Measurements from ENCODE around the gene MGMT. TPM values are rescaled to one million over a fixed set of nuclear protein-coding genes. Genes with fewer than 3 reads are reported as not detected.

The MGMT gene
- total and polyA plus RNA-seq, 3 donors from 2014 or later, result 32.8 to 40.7 (median 37.9) TPM

DNA sequence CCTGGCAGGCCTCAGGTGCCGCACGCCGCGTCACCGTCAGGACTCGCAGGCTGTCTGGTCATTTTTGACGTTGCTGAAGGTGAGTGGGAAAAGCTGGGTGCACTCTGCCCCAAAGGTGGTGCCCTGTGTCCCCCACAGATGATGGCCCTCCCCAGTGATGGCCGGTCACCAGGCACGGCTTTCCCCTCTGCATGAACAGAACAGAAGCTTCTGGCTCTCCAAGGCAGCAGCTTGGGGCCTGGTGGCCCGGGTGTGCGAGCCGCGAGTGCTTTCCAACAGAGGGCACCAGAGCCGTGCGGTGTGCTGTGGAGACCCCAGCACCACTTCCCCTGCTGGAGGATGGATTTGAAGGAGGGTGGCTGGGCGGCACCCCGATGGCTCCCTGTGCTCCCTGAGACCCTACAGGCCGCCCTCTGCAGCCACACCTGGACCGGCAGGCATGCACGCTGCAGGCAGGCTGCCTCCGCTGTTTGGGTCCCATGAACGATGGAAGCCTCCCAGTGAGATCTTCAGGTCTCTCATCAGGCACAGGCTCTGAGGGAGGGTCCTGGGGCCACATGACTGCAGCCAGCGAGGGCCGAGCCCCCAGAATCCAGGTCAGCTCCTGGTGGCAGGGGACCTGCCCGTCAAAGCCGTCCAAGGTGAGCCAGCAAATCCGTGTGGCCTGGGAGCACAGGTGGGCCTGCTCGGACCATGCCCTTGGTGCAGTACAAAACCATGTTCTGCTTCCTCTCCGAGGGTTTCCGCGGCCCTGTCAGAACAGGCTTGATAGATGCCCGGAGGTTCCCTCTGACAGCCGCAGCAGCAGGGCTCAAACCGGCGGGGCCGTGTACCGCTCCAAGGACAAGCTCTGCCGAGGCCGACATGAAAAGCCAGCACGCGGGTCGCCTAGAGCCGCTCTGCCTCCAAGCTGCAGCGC lies 301.7 kb downstream of the MGMT start:
- H3K4me3 ChIP-seq, result no peak overlapping the region
- 90% methylated on average over 26 to 44 of the region's 44 CpGs for WGBS, 2 donors
- H3K4me1 ChIP-seq, result no peaks in the 10 kb centered on the region
- intact Hi-C loops (cut with DNase I; ENCODE audit: low total_unique reads), result no loop called here
- no peak overlapping the region for H3K27ac ChIP-seq
- TF ChIP-seq POLR2A (IDR thresholded peaks at IDR 0.05), result no peak
- no peak for TF ChIP-seq CTCF (IDR thresholded peaks at IDR 0.05)
- H3K36me3 ChIP-seq (ENCODE audit: low read depth, missing control alignments), result no peaks in the 10 kb centered on the region
- H3K9me3 ChIP-seq, result no peaks in the 10 kb centered on the region
- peak; percentile 9 for DNase-seq
- H3K27me3 ChIP-seq, result no peaks in the 10 kb centered on the region

DNA sequence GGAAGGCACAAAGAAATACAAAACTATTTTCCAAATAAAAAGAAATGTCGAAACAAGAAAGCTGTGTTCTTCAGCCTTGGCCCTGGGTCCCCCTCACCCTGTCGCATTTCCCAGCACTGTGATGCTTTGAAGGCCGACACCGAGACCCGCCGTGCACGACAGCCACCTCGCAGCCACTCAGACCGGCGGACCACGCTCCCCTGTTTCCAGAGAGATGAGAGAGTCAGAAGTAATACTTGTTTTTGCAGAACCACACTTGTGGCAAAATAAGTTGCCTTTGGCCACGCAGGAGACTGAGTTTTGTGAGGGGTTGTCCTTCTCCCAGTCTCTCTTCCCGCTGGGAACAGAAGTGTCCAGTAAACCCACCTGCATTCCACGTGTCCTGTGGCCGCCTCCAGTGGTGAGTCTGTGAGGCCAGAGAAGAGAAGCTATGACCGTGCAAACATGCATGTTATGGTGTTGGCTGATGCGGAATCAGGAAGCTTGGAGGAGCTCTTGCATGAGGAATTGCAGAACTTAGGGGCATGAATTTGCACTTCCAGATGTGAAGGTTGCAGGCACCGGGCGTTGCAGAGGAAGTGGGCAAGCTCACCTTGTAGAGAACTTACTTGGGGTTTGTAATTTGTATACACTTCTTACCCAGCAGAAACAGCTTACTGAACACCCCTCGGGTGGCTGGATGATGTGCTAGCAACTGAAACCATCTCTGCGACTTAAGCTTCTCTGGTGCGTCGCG lies 302.5 kb downstream of the MGMT start:
- Histone ChIP-seq H3K9me3 (no peaks in the 10 kb centered on the region), H3K36me3 (ENCODE audit: low read depth, missing control alignments) (no peaks in the 10 kb centered on the region), H3K27me3 (no peaks in the 10 kb centered on the region), H3K4me1 (no peaks in the 10 kb centered on the region), H3K27ac (no peak overlapping the region), H3K4me3 (no peak overlapping the region)
- TF ChIP-seq POLR2A (IDR thresholded peaks at IDR 0.05), result no peak
- no peak for TF ChIP-seq CTCF (IDR thresholded peaks at IDR 0.05)
- DNase-seq, result peak; percentile 8
- intact Hi-C loops (cut with DNase I; ENCODE audit: low total_unique reads), result no loop called here
- 92 to 94% methylated on average over 24 of the region's 24 CpGs for WGBS, 2 donors

DNA sequence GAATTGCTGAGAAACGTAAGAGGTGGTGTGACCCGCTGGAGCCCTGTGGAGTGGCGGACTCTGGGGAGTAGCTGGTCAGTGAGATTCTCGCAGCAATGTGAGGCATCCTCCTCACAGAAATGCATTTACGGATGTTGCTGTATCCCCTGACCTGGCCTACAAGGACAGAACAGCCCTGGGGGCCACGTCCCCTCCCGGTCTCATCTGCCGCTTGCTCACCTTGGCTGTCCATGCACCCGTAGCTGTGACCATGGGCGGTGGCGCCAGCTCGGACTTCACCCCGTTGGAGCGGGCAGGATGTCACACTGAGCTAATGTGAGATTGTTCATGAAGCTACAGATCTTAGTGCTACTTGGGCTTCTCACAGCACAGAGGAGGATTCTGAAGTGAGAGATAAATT lies 303.2 kb downstream of the MGMT start:
- Histone ChIP-seq H3K4me1 (no peaks in the 10 kb centered on the region), H3K4me3 (no peak overlapping the region), H3K27ac (no peak overlapping the region), H3K27me3 (no peaks in the 10 kb centered on the region), H3K36me3 (ENCODE audit: low read depth, missing control alignments) (no peaks in the 10 kb centered on the region), H3K9me3 (no peaks in the 10 kb centered on the region)
- 97 to 99% methylated on average over 11 to 14 of the region's 14 CpGs for WGBS, 2 donors
- TF ChIP-seq CTCF (IDR thresholded peaks at IDR 0.05) (no peak), POLR2A (IDR thresholded peaks at IDR 0.05) (no peak)
- DNase-seq, result peak; percentile 4
- intact Hi-C loops (cut with DNase I; ENCODE audit: low total_unique reads), result no loop called here

GRCh38 chr10:129771024-129771423 lies 304.0 kb downstream of the MGMT start:
- H3K36me3 ChIP-seq (ENCODE audit: low read depth, missing control alignments), result no peaks in the 10 kb centered on the region
- no peak overlapping the region for H3K27ac ChIP-seq
- WGBS, 2 donors, result 80% methylated on average over 10 to 13 of the region's 13 CpGs
- H3K4me3 ChIP-seq, result no peak overlapping the region
- intact Hi-C loops (cut with DNase I; ENCODE audit: low total_unique reads), result no loop called here
- TF ChIP-seq CTCF (IDR thresholded peaks at IDR 0.05) (no peak), POLR2A (IDR thresholded peaks at IDR 0.05) (no peak)
- DNase-seq, result peak; percentile 12
- H3K27me3 ChIP-seq, result no peaks in the 10 kb centered on the region
- H3K4me1 ChIP-seq, result no peaks in the 10 kb centered on the region
- H3K9me3 ChIP-seq, result no peaks in the 10 kb centered on the region

Data from testis (tissue), 3 donors.